ENCODE data around the gene UNC13B. TPM values are rescaled to one million over a fixed set of nuclear protein-coding genes. Genes with fewer than 3 reads are reported as not detected.

Gene UNC13B
- total and polyA plus RNA-seq, 2 of the 8 experiments (the other 6 are each of a cell fraction or from before 2014, with no cell fraction given), result 23.1 to 51.7 TPM

DNA sequence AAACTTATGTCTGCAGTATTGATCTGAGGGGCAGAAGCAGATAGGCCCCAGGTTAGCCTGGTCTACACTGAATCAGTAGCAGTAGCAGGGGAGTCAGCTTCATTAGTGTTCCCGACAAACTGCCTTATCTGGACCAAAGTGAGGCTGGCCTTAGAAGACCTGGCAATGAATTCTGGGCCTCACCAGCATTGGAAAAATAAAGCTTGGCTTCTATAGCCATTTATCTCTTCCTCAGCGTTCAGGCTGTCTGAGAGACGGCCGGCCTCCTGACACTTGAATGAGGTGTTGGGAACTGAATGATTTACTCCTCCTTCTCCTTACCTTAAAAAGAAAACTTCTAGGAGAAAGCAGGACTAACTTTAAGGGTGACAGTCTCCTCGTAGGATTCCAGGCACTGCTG, 186.3 kb downstream of the UNC13B start (continued):
- TF ChIP-seq TAF7 (optimal IDR thresholded peaks at IDR 0.05; ENCODE audit: borderline replicate concordance, low read depth, low read length) (no peak), SP2 (IDR thresholded peaks at IDR 0.05; ENCODE audit: low read length) (no peak), JUN (IDR thresholded peaks at IDR 0.05; ENCODE audit: low read depth, low read length) (no peak), NANOG (IDR thresholded peaks at IDR 0.05; ENCODE audit: insufficient read depth, low read depth, low read length, poor library complexity, severe bottlenecking) (no peak)
